C1 segment of cervical spinal cord (tissue), 14 donors: ENCODE data around the gene DFFB.
"Not testable (repeated sequence)": the region's sequence is repeated elsewhere in the genome, so short reads cannot be mapped to it uniquely, and the experiment has no call there.

Experiments
- DNase-seq, 14 donors: peaks; one replicate each; lab custom pipeline; 2025; lab: John Stamatoyannopoulos, UW

The DFFB gene, protein sequence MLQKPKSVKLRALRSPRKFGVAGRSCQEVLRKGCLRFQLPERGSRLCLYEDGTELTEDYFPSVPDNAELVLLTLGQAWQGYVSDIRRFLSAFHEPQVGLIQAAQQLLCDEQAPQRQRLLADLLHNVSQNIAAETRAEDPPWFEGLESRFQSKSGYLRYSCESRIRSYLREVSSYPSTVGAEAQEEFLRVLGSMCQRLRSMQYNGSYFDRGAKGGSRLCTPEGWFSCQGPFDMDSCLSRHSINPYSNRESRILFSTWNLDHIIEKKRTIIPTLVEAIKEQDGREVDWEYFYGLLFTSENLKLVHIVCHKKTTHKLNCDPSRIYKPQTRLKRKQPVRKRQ

DNA sequence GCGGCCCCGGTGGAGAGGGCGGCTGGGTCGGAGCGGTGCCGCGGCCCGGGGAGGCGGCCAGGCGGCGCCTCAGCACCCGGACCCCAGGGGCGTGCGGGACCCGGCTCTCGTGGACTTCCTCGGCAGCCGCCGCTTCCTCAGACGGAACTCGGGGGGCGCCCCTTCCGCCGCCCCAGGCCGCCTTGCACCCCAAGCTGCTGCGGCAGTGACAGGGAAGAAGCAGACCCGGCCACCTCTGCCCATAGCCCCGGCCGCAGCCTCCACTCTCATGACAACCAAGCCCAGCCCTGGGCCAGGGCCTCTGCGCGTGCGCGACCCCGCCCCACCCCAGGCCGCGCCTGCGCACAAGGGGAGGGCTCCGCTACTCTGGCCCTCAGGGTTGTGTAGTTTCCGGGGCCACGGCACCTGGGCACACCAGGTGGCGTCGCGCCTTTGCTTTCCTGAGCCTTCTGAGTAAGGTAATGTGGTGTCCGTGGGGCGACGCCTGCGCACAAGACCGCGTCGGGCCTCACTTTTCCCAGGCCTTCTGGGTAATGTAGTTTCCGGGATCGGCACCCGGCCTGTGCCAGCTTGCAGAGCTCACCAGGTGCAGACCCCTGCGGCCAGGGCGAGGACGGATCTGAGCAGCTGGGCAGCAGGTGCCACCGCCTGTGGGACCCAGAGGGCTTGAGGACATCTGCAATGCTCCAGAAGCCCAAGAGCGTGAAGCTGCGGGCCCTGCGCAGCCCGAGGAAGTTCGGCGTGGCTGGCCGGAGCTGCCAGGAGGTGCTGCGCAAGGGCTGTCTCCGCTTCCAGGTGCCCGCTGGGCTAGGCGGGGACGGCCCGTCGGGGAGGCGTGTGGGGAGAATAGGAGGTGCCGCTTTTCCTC lies at the start of gene DFFB, which contains the start of gene CEP104:
Gene DFFB (plus strand): TSS at position 554 of the 868 bp plus-strand sequence. CDS start 128 bp downstream, at position 682.
Gene CEP104 (minus strand): TSS at position 289 of the 868 bp plus-strand sequence. CDS start 4,804 bp downstream, outside the sequence.
- peak; percentile 52 to 98 (median 88) for DNase-seq

DNA sequence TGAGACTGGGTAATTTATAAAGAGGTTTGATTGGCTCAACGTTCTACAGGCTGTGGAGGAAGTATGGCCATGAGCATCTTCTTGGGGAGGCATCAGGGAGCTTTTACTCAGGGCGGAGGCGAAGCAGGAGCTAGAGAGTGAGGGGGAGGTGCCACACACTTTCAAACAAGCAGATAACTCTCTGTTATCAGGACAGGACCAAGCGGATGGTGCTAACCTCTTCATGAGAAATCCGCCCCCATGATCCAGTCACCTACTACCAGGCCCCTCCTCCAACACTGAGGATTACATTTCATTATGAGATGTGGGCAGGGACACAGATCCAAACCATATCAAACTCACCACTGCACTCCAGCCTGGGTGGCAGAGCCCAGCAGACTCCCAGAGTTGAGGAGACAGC lies 49.5 kb upstream of the DFFB start:
- DNase-seq: no peak

DNA sequence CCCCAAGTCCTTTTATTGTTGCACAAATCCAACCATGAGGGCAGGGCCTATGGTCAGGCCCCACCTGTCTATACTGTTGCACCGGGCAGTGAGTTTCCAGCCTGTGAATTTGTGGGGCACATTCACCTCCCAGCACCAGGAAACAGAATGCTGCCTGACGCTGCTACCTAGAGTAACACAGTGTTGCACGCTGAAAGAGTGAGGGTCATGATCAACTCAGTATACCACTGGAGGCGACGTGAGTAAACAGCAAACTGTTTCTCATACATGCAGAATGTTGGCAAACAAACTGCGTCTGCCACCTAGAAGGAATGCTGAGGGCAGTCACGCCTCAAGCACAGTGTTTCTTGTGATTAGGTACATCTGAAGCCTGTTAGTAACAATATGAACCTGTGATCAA lies 47.6 kb upstream of the DFFB start:
- no peak for DNase-seq

DNA sequence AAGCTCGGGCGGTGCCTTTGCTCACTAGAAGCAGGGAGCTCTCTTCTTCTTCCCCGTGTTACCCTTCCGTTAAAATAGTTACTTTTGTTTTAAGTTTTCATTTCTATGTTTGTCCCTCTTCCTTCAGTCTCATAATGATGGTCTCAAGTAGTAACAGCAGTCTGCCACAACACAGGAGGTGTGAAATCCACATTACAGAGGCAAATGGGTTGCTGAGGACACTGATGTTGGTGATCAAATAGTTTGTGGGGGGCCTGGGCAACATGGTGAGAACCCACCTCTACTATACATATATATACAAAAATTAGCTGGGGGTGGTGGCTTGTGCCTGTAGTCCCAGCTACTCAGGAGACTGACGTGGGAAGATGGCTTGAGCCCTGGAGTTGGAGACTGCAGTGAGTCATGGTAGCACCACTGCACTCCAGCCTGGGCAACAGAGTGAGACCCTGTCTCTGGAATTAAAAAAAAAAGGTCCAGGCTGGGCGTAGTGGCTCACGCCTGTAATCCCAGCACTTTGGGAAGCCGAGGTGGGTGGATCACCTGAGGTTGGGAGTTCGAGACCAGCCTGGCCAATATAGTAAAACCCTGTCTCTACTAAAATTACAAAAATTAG lies 47.0 kb upstream of the DFFB start:
- DNase-seq: not testable (repeated sequence)

DNA sequence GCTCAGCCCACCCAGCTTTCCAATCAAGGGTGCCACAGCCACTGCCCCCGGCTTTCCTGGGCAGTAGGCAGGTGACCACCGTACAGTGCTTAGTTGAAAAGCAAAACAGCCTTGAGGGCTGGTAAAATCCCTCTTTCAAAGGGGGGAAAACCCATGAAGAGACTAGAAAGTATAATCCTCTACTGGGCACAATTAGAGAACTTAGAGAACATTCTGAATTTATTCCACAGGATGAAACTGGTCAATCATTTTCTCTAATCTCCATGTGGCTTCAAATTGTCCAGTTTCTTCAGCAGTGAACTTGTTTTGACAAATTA lies 45.7 kb upstream of the DFFB start:
- no peak for DNase-seq

DNA sequence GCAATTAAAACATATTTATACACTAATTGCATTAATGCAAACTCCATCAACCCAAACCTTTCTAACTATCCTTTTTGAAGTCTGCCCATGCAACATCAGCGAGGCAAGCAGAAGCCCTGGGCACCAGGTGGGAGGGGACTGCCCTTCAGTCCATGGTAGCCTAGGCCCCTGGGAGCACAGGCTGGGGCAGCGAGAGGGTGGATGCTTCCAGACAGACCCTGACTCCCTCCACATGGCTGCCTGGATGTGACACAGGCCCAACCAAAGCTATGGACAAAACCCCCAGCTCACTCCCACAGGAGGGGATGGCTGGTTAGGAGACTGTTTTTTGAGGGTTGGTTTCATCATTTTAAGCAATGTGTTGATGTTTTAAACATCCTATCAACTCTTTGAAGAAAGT lies 43.2 kb upstream of the DFFB start:
- DNase-seq: no peak

DNA sequence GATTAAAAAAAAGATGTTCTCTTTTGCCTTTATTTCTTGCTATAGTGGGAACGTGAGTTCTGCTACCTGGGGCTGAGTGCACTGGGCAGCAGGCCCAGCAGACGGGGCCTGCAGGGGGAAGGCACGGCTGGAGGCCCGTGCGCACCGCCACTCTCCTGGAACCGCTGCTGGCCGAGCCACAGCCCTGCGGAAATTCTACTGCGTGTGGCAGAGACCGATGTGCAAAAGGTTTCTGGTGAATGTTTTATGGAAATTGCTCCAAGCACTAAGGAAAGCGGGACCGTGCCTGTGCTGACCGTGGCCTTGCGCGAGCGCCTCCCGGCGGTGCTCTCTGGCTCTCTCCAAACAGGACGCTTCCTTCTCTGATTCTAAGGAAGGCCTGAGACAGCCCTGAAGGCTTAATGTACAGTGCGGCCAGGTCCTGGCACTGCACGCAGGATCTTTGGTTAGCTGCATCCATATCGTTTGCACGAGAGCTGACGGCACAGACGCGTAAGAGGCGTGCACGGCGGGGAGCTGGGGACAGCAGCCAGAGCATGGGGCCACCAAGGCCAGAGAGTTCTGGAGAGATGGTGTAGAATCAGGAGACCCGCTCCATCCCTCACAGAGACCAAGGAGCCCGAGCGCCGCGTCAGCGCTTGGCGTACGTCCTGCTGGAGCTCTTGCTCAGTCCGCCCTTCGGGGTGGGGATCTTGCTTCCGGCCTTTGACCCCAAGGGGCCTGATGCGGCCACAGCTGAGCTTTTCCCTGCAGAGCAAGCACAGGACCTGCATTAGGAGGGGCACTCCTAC lies 42.3 kb upstream of the DFFB start:
- DNase-seq: no peak

DNA sequence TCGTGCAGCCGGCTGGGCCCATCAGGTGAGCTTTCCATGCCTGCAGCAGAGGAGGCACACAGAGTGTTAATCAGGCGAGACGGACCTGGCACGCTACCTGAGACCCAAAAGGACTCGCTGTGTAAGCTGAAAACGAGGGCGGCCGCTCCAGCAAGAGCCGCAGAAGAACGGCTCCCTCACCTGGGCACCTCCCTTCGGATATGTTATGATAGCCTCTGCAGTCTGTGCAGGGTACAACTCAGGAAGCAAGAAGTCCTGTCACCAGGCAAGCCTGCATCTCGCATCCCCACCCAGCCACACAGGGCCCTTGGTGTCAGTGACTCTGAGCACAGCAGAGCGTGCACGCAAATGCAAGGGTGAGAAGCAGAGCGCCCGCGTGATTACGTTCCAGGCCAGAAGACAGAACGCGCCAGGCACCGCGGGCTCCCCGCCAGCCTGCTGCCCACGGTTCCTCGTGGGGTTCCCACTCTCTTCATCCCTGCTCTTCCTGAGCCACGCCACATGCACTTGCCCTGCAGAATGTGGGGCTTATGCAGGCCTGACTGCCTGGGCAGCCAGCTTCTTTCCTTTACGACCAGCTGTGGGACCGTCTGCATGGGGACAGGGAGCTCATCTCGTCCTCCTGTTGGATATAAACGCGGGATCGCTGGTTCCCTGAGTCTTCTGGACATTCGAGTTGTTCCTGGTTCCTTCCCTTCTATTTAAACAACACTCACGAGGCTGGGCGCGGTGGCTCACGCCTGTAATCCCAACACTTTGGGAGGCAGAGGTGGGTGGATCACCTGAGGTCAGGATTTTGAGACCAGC lies 40.7 kb upstream of the DFFB start:
- DNase-seq: peak in 1 of 14 donors; percentile 75

DNA sequence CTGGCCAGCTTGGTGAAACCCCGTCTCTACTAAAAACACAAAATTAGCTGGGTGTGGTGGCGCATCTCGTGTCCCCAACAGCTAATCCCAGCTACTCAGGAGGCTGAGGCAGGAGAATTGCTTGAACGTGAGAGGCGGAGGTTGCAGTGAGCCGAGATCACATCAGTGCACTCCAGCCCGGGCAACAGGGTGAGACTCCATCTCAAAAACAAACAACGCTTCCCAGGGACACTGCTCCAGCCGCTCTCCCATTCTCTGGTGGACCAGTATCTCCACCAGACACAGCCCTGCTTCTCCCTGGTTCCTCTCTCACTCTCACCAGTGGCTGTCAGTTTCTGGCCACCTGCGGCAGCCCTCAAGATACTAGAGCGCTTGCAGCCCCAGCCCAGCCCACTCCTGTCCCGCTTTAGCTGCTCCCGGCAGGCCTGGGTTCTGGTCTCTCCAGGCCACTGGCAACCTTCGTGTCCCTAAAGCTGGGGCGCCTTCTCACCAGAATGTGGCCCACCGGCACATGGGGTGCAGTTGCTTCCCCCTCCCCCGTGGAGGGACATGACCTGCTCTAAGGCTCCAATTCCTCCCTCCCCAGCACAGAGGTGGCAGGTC lies 40.0 kb upstream of the DFFB start:
- no peak for DNase-seq

DNA sequence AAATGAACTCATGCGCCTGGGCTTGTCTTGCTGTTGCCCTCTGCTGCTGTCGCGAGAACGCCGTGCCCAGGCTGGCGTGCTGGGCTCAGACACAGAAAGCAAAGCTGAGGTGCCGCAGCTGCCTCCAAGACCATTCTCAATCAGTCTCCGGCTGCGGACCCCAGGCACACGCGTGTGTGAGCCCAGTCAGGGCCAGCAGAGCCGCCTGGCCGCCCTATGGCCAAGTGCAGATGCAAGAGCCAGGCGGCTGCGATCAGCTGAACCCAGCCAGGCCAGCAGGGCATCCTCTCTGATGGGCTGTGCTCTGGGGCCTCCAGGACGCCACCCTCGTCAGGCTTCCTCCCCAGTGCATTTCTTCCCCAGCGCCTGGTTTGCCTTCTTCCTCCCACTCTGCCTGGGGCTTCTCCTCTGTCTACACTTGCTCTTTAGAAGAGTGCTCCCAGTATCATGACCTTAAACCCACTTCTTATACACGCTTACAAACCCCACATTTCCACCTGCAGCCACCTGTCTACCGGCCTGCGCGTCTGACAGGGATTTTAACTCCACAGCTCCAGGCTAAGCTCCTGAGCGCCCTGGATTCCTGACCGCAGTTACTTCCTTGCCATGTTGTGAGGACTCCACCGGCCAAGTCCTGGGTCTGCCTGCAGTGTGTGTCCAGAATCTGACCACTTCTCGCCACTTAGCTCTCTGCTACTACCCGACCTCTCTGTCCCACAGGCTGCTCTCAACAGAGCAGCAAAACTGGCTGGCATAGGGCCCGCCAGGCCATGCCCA lies 39.3 kb upstream of the DFFB start:
- DNase-seq: no peak

DNA sequence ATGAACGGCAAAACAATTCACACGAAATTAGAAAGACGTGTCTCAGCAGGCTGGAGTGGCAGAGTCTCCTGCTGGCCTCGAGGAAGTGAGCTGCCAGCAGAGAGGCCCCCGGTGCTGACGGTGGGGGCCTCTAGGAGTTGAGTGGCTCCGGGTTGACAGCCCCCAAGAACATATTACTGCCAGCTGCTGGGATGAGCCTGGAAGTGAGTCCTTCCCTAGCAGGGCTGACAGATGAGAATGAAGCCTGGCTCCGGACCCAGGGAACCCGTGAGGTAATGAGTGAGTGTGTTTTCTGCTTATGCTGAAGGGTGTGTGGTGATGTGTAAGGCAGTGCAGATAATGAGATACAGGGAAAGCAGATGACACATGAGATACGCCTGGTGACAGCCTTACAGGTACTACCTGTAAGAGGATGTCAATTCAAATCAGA lies 37.5 kb upstream of the DFFB start:
- DNase-seq: no peak

DNA sequence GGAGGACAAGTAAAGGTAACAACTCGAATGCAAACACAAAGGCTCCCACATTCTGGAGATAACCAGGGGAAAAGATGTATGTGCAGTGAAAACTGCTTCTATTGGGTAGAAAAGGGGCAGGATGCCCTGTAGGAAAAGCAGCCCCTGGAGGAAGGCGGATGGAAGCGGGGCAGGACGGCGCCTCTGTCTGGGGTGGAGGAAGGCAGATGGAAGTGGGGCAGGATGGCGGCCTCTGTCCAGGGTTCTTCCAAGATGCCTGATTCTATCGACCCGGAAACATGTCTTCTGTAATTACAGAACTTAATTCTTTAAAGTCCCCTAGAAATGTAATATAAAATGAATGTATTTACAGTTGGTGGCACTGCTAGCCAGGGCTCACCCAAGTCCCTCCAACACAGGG lies 37.0 kb upstream of the DFFB start:
- DNase-seq: no peak

DNA sequence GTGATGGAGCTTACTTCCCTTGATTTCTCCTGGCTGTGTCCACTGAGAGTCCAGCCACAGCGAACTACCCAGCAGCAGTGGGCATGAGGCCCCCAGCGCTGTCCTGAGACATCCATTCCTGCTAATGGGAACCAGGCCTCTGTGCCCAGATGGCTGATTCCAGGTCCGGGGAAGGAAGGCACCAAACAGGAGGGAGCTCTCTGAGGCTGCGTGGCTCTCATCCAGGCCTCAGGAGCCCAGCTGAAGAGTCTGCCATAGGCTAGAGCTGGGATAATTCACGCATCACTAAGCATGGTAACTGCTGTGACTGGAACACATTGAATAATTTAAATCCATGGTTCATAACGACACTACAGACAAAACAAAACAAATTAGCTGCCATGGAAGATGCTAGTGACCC lies 36.3 kb upstream of the DFFB start:
- peak in 4 of 14 donors; percentile 11 to 92 (median 18) for DNase-seq

DNA sequence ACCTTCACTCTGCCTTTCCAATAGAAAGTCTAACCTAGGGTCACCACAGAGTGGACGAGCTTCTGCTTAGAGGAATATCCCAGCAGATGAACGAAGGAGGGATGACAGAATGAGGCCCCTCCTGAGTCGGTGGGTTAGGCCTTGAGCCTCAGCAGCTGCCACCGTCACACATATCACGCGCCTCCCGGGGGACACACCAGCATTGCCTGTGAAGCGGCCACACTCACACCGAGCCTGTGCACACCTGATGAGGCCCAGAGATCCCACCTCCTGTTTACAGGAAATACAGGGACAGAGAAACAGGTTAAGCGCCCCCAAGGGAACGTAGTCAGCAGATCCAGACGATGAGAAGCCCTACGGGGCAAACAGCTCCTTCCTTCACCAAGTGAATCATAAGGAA lies 35.8 kb upstream of the DFFB start:
- DNase-seq: no peak

DNA sequence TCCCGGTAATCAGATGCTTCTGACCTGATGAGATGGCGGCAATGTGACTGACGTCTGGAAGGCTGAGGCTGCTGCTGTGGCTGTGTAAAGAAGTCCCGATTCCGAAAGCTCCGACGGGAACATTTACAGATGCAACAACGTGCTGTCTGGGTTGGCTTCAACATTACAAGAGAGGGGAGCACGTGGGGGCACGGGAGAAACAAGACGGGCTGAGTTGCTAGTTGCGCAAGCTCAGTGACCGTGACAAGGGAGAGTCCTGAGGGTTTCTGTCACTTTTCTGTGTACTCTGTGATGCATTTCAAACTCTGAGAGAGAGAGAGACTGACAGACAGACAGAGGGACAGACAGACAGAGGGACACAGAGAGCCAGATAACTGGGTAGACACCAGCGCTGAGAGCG lies 35.4 kb upstream of the DFFB start:
- DNase-seq: no peak

DNA sequence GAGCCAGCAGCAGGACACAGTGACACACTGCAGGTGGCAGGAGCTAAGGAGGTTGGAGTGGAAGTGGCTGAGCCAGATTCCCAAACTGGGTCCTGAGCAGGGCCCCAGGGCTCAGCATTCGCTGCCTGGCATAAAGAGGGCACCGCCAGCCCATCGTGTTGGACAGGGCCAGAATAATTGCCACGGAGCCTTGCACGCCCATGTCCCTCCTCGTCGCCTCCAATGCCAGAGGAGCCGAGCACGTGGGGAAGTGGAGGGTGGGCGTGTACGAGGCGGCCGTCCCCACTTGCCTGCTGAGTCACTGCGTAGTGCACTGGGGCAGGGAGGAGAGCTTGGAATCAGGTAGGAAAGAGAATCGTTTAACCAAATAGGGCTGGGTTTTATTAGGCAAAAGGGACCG lies 34.9 kb upstream of the DFFB start:
- no peak for DNase-seq

DNA sequence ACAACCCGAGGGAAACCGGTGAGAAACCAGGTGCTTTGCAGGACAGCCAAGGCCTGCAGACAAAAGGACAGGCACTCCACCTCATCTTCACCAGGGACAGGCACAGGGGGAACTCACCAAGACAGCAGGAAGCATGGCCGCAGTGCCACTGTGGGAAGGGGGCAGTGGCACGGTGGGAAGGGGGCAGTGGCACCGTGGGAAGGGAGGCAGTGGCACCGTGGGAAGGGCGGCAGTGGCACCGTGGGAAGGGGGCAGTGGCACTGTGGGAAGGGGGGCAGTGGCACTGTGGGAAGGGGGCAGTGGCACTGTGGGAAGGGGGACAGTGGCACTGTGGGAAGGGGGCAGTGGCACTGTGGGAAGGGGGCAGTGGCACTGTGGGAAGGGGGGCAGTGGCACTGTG lies 32.6 kb upstream of the DFFB start:
- DNase-seq: no peak

DNA sequence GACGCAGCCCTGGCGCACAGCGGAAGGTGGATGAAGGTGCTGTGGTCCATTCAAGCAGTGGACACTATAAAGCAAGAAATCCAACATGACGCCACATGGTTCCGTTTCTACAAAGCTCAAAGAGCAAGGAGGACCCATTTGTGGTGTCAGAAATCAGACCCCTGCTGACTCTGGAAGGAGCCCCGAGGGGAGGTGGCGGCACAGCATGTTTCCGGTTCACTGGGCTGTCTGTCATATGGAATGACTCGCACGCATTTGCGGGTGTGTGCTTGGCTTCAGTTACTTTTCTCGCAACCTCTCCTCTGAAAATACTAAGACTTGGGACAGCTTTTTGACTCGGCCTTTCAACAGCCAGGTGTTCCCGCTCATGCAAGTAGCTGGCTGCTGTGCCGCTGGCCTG lies 31.9 kb upstream of the DFFB start:
- DNase-seq: no peak

DNA sequence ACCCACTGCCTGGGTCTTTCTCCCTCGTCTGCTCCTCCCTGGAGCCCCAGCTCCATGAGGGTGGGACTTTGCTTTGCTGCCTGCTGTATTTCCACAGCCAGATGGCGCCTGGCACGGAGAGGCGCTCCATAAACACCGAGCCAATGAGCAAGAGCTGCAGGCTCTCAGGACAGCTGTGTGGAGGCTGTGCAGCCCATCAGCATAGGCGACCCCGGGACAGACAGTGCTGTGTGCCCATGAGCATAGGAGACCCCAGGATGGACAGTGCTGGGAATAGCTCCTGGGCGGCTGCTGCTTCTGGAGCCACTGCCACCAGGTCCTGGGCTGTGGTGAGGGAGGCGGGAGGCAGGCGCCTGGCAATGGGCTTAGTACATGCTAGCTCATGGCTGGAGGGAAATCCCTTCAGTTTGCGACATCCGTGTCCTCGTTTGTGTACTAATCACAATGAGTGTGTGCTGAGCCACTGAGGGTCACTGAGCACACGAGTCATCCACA lies 29.4 kb upstream of the DFFB start:
- DNase-seq: peak in 5 of 14 donors; percentile 13 to 59 (median 32)
